Gastrocnemius medialis (tissue), 4 donors: ENCODE measurements around the gene WWOX. TPM values are rescaled to one million over a fixed set of nuclear protein-coding genes. Genes with fewer than 3 reads are reported as not detected.

Experiments
- ATAC-seq, 2 donors: fragments of 150-250 bp; one replicate each; pipeline ENCODE4 v1.9.1; 2016
- DNase-seq, 2 donors: peaks; one replicate each; pipeline ENCODE4 v3.0.0-alpha.2; 2019
- H3K27ac ChIP-seq, 4 donors: fragments of 200-600 bp; sonication (generic); 1 replicate in 1 of 4; 2 replicates in 3 of 4; pipeline ENCODE4 v1.5.1; 2016 to 2018; ENCODE audit warnings: mild to moderate bottlenecking in 2 of 4, moderate library complexity in 1 of 4
- H3K27me3 ChIP-seq, 3 donors: fragments of 200-600 bp; sonication (generic) in 2 of 3; 1 replicate in 1 of 3; 2 replicates in 2 of 3; pipeline versions ENCODE4 v1.5.1 to v1.6.0; 2016 to 2019; ENCODE audit warnings: mild to moderate bottlenecking in 1 of 3, moderate library complexity in 1 of 3
- H3K36me3 ChIP-seq, 2 donors: fragments of 200-600 bp; sonication (generic) in 1 of 2; one replicate each; pipeline ENCODE4 v1.5.1; 2017 to 2018
- H3K4me1 ChIP-seq, 2 donors: fragments of 200-600 bp; sonication (generic) in 1 of 2; one replicate each; pipeline ENCODE4 v1.5.1; 2016 to 2017; ENCODE audit warnings: mild to moderate bottlenecking in 2 of 2
- H3K4me3 ChIP-seq, 4 donors: fragments of 200-600 bp; sonication (generic) in 3 of 4; 1 replicate in 1 of 4; 2 replicates in 3 of 4; pipeline ENCODE4 v1.5.1; 2016 to 2019; ENCODE audit warnings: mild to moderate bottlenecking in 2 of 4
- H3K9me3 ChIP-seq, 3 donors: fragments of 200-600 bp; sonication (generic) in 2 of 3; 1 replicate in 1 of 3; 2 replicates in 2 of 3; pipeline ENCODE4 v1.5.1; 2016 to 2019
- POLR2A ChIP-seq, 2 donors: fragments of 450-650 bp; IDR thresholded peaks; one replicate each; pipeline ENCODE4 v1.6.1; 2017; ENCODE audit warnings: antibody characterized with exemption in 2 of 2, mild to moderate bottlenecking in 2 of 2, moderate library complexity in 2 of 2
- in situ Hi-C, 4 donors: fragments of 200-750 bp; cut with MboI; loops; one replicate each; pipeline versions ENCODE4 v1.15.0 to v1.8.0; 2017; ENCODE audit warnings: low sequenced_read_pairs in 4 of 4
- intact Hi-C: fragments of 100-400 bp; cut with DNase I; formaldehyde crosslinking; loops from one replicate; pipeline ENCODE4 v1.15.1; 2023; ENCODE audit warnings: low total_unique reads
- total RNA-seq, 4 donors: library from RNA; depleted of rRNA; stranded (reverse); fragments of >200 nt; gene quantifications; one replicate each; pipeline versions ENCODE4 v1.1.0 to v1.2.3, GENCODE V29; 2016
- TF ChIP-seq, protein P1 (sequence below), 5 experiments: fragments of 450-650 bp in 3 of 5; fragments of 200-600 bp in 2 of 5; sonication (generic) in 2 of 5; IDR thresholded peaks in 4 of 5; conservative IDR thresholded peaks in 1 of 5; 1 replicate in 4 of 5; 2 replicates in 1 of 5; pipeline ENCODE4 v1.5.1; 2016 to 2019; ENCODE audit warnings: antibody characterized with exemption in 5 of 5, mild to moderate bottlenecking in 3 of 5, moderate library complexity in 3 of 5

WWOX gene
- total RNA-seq, 4 donors from 2014 or later = 3.3 to 13.0 (median 6.0) TPM

DNA sequence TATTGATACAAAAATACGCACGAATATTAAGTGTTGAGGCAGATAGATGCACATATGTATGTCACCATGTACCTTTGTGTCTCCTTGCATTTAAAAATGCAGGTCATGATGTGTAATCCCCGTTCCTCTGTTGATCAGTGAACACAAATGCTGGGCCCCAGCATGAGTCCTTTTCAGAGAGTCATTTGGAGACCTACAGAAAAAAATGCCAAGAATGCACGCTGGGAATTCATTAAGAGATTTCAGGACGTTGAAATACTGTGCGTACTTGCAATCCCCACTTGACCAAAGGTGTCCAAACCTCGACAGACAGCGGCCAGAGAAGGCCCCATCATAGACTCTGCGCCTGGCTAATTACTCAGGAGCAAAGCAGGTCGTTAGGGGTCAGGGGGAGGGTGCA is 1005.1 kb downstream of the WWOX start:
- in situ Hi-C loops (no loop called here), intact Hi-C loops (no loop called here)
- ATAC-seq (no peak), DNase-seq (no peak)
- no peak for TF ChIP-seq POLR2A (IDR thresholded peaks at IDR 0.05)
- TF ChIP-seq, protein P1, sequence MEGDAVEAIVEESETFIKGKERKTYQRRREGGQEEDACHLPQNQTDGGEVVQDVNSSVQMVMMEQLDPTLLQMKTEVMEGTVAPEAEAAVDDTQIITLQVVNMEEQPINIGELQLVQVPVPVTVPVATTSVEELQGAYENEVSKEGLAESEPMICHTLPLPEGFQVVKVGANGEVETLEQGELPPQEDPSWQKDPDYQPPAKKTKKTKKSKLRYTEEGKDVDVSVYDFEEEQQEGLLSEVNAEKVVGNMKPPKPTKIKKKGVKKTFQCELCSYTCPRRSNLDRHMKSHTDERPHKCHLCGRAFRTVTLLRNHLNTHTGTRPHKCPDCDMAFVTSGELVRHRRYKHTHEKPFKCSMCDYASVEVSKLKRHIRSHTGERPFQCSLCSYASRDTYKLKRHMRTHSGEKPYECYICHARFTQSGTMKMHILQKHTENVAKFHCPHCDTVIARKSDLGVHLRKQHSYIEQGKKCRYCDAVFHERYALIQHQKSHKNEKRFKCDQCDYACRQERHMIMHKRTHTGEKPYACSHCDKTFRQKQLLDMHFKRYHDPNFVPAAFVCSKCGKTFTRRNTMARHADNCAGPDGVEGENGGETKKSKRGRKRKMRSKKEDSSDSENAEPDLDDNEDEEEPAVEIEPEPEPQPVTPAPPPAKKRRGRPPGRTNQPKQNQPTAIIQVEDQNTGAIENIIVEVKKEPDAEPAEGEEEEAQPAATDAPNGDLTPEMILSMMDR (IDR thresholded peaks at IDR 0.05 in 4 of 5, conservative IDR thresholded peaks at IDR 0.05 in 1 of 5) = no peak
- no peaks in the 10 kb centered on the region for H3K9me3 ChIP-seq
- no peak overlapping the region for H3K27ac ChIP-seq
- H3K36me3 ChIP-seq = no peaks in the 10 kb centered on the region
- no peaks in the 10 kb centered on the region for H3K27me3 ChIP-seq
- no peak overlapping the region for H3K4me3 ChIP-seq
- no peaks in the 10 kb centered on the region for H3K4me1 ChIP-seq

DNA sequence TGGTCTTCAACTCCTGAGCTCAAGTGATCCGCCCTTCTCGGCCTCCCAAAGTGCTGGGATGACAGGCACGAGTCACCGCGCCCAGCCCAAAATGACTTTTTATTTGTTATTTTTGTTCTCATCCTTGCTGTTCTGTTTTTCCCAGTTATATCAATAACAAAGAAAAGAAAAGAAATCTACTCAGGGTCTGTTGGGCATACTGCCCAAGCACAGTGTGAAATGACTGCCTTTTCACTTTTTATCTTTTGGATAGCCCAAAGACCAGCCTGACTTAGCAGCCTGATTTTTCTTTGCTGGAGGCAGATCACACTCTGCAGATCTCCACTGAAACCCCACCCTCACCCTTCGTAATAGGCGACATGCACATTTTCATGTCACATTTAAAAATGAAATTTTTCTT is 1007.8 kb downstream of the WWOX start:
- in situ Hi-C loops (no loop called here), intact Hi-C loops (no loop called here)
- Histone ChIP-seq H3K27me3 (no peaks in the 10 kb centered on the region), H3K36me3 (no peaks in the 10 kb centered on the region), H3K4me1 (no peaks in the 10 kb centered on the region), H3K27ac (no peak overlapping the region), H3K9me3 (no peaks in the 10 kb centered on the region), H3K4me3 (no peak overlapping the region)
- no peak for ATAC-seq
- no peak for DNase-seq
- TF ChIP-seq, protein P1 (IDR thresholded peaks at IDR 0.05 in 4 of 5, conservative IDR thresholded peaks at IDR 0.05 in 1 of 5) = no peak
- no peak for TF ChIP-seq POLR2A (IDR thresholded peaks at IDR 0.05)

DNA sequence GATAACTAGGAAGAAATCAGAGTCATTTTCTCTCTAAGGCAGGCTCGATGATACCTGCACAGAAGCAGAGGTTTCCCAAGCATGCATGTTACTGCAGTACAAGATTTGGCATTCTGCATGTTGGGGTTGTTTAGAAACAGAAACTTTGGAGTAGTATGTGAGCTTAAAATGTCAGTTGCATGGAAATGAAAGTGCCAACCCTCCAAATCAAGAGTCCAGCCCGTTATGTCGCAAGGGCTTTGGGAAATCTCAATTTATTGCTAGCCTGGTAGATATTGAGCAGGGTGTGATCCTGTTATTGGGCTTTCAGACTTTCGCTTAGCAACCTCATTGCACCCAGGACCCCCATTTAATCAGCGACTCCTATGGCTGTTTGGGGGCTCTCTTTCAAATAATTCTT is 1010.3 kb downstream of the WWOX start:
- H3K4me3 ChIP-seq = no peak overlapping the region
- H3K4me1 ChIP-seq = no peaks in the 10 kb centered on the region
- intact Hi-C loops = no loop called here
- no peak for TF ChIP-seq POLR2A (IDR thresholded peaks at IDR 0.05)
- TF ChIP-seq, protein P1 (IDR thresholded peaks at IDR 0.05 in 4 of 5, conservative IDR thresholded peaks at IDR 0.05 in 1 of 5) = no peak
- ATAC-seq (no peak), DNase-seq (no peak)
- H3K9me3 ChIP-seq = no peaks in the 10 kb centered on the region
- in situ Hi-C loops = no loop called here
- no peaks in the 10 kb centered on the region for H3K27me3 ChIP-seq
- no peaks in the 10 kb centered on the region for H3K36me3 ChIP-seq
- no peak overlapping the region for H3K27ac ChIP-seq

DNA sequence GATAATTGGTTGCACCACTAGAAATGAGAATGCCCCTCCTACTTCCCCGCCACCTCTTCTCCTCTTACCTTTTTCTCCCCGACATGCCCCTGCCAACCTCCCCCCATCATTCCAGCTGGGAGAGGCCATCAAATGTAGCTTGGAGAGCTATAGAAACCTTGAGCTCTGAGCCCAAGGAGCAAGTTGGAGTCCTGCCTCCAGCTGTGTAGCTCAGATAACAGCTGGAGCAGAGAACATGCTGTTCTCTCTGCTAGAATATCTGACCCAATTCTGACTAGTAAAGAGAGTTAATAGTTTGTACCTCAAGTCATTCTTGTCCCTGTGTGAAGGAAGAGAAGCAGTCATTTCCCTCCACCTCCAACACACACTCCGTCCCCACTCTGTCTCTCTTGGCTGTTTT is 1010.8 kb downstream of the WWOX start:
- ATAC-seq = no peak
- no peaks in the 10 kb centered on the region for H3K27me3 ChIP-seq
- TF ChIP-seq POLR2A (IDR thresholded peaks at IDR 0.05) = no peak
- TF ChIP-seq, protein P1 (IDR thresholded peaks at IDR 0.05 in 4 of 5, conservative IDR thresholded peaks at IDR 0.05 in 1 of 5) = no peak
- intact Hi-C loops = no loop called here
- no peaks in the 10 kb centered on the region for H3K9me3 ChIP-seq
- in situ Hi-C loops = no loop called here
- DNase-seq = no peak
- H3K4me3 ChIP-seq = no peak overlapping the region
- H3K27ac ChIP-seq = no peak overlapping the region
- H3K36me3 ChIP-seq = no peaks in the 10 kb centered on the region
- no peaks in the 10 kb centered on the region for H3K4me1 ChIP-seq

DNA sequence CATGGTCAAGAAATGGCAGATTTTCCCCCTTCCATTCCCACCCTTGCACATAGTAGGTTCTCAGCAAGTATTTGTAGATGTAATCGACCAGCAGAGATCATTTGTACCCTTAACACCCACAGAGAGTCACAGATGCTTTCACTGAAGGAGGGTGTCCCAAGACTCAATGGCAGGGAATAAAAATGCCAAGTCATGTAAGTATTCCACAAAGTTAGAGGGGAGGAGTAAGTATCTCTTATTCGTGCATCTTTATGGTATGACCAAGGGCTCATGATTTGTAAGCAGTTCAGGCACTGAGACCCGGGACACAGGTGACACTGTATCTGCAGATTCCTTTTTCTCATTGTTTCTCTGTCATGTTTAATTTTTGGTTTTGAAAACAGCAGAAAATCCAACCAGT is 1011.5 kb downstream of the WWOX start:
- Histone ChIP-seq H3K27ac (no peak overlapping the region), H3K4me1 (no peaks in the 10 kb centered on the region), H3K9me3 (no peaks in the 10 kb centered on the region), H3K36me3 (no peaks in the 10 kb centered on the region), H3K27me3 (no peaks in the 10 kb centered on the region), H3K4me3 (no peak overlapping the region)
- in situ Hi-C loops (no loop called here), intact Hi-C loops (no loop called here)
- TF ChIP-seq POLR2A (IDR thresholded peaks at IDR 0.05) = no peak
- TF ChIP-seq, protein P1 (IDR thresholded peaks at IDR 0.05 in 4 of 5, conservative IDR thresholded peaks at IDR 0.05 in 1 of 5) = no peak
- DNase-seq = no peak
- ATAC-seq = no peak
